Upper lobe of left lung (tissue), 4 donors: ENCODE measurements around the gene KLHL29.

Experiments used
- POLR2A ChIP-seq, 4 donors: fragments of 450-650 bp; IDR thresholded peaks; one replicate each; pipeline ENCODE4 v1.5.1; 2016 to 2017; ENCODE audit warnings: antibody characterized with exemption in 4 of 4, mild to moderate bottlenecking in 2 of 4
- POLR2AphosphoS5 ChIP-seq, 2 donors: sonication (generic); formaldehyde crosslinking; IDR thresholded peaks; one replicate each; pipeline ENCODE4 v1.5.1; 2017; ENCODE audit warnings: antibody characterized with exemption in 2 of 2
- TF ChIP-seq, protein P1 (sequence below), 6 experiments: fragments of 450-650 bp in 4 of 6; fragments of 200-600 bp in 2 of 6; sonication (generic) in 2 of 6; IDR thresholded peaks; one replicate each; pipeline ENCODE4 v1.5.1; 2016 to 2019; ENCODE audit warnings: antibody characterized with exemption in 6 of 6

DNA sequence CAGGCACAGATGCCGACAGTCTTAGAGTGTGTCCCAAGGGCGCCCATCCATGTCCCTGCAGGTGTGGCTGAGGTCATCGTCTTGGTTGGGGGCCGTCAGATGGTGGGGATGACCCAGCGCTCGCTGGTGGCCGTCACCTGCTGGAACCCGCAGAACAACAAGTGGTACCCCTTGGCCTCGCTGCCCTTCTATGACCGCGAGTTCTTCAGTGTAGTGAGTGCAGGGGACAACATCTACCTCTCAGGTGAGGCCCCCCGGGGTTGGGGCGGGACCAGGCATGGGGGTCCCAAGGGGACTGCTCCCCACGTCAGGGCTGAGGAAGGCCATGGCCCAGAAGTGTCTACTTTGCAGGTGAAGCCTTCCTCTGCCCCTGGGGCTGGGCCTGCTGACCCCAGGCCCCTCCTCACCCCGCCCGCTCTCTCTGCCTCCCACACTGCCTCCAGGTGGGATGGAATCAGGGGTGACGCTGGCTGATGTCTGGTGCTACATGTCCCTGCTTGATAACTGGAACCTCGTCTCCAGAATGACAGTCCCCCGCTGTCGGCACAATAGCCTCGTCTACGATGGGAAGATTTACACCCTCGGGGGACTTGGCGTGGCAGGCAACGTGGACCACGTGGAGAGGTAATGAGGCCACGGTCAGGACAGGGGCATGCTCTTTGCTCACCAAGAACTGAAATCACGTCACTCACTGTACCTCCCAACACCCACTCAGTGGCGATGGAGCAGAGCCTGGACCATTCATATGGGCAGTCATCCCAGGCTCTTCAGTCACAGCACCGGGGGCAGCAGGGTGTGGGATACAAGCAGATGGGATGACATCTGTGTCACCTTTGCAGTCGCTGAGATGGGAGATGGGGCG, 311.1 kb downstream of the KLHL29 start:
- TF ChIP-seq POLR2A (IDR thresholded peaks at IDR 0.05) = no peak
- TF ChIP-seq, protein P1, sequence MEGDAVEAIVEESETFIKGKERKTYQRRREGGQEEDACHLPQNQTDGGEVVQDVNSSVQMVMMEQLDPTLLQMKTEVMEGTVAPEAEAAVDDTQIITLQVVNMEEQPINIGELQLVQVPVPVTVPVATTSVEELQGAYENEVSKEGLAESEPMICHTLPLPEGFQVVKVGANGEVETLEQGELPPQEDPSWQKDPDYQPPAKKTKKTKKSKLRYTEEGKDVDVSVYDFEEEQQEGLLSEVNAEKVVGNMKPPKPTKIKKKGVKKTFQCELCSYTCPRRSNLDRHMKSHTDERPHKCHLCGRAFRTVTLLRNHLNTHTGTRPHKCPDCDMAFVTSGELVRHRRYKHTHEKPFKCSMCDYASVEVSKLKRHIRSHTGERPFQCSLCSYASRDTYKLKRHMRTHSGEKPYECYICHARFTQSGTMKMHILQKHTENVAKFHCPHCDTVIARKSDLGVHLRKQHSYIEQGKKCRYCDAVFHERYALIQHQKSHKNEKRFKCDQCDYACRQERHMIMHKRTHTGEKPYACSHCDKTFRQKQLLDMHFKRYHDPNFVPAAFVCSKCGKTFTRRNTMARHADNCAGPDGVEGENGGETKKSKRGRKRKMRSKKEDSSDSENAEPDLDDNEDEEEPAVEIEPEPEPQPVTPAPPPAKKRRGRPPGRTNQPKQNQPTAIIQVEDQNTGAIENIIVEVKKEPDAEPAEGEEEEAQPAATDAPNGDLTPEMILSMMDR (IDR thresholded peaks at IDR 0.05) = no peak
- TF ChIP-seq POLR2AphosphoS5 (IDR thresholded peaks at IDR 0.05) = no peak
